ENCODE data around the gene SUPT20H. TPM values are rescaled to one million over a fixed set of nuclear protein-coding genes. Genes with fewer than 3 reads are reported as not detected.

The SUPT20H gene
- total RNA-seq, 5 donors from 2014 or later (not counting 1 experiment from before 2014, with no cell fraction given): 73.8 to 90.9 (median 87.3) TPM

GRCh38 chr13:37026771-37027170, 32.7 kb downstream of the SUPT20H start:
- Mint-ChIP-seq H3K27me3 (no peaks in the 10 kb centered on the region), H3K27ac (no peak overlapping the region), H3K4me1 (peaks cover 0 to 1% (median 0%) of the 10 kb centered on the region in 3 donors), H3K4me3 (no peak overlapping the region), H3K9me3 (no peaks in the 10 kb centered on the region), H3K36me3 (peaks cover 48% of the 10 kb centered on the region)
- ChIA-PET CTCF (interaction anchor here in 1 of 2 donors (0.7 kb wide), 1 partner anchor 31 kb away, joined by 3 read pairs; no protein-coding TSS in a partner anchor), POLR2A (no interaction called here)
- no CpG with 5 or more reads among the region's 1 CpG for WGBS (ENCODE audit: insufficient coverage)
- Histone ChIP-seq H3K36me3 (ENCODE audit: control insufficient read depth in 2 of 2, extremely low read depth in 1 of 2, insufficient read depth in 1 of 2, low read length in 1 of 2) (peaks cover 0 to 73% of the 10 kb centered on the region in 2 donors), H3K27me3 (replicated peaks in 1 of 2; ENCODE audit: control insufficient read depth in 2 of 2, extremely low read depth in 1 of 2, insufficient read depth in 2 of 2, low read length in 1 of 2) (no peaks in the 10 kb centered on the region), H3K27ac (ENCODE audit: low read length) (no peak overlapping the region), H3K4me3 (ENCODE audit: control insufficient read depth in 1 of 2, extremely low read depth in 1 of 2, low read length in 1 of 2) (no peak overlapping the region), H3K4me1 (ENCODE audit: control insufficient read depth in 1 of 2, extremely low read depth in 1 of 2, insufficient read depth in 2 of 2, low read length in 2 of 2) (no peaks in the 10 kb centered on the region), H3K9me3 (no peaks in the 10 kb centered on the region)
- ATAC-seq (replicated peaks in 1 of 4): no peak
- DNase-seq: no peak

- H3K27ac ChIP-seq (ENCODE audit: low read length): no peak overlapping the region
- POLR2A ChIA-PET: interaction anchor here (0.5 to 0.9 kb wide), 2 partner anchors 18 to 22 kb away, joined by 3 to 9 read pairs; no protein-coding TSS in a partner anchor
- H3K9me3 ChIP-seq: no peaks in the 10 kb centered on the region
- H3K4me3 ChIP-seq (ENCODE audit: control insufficient read depth in 1 of 2, extremely low read depth in 1 of 2, low read length in 1 of 2): no peak overlapping the region
- no CpG with 5 or more reads among the region's 1 CpG for WGBS (ENCODE audit: insufficient coverage)
- no peaks in the 10 kb centered on the region for H3K27me3 ChIP-seq (replicated peaks in 1 of 2; ENCODE audit: control insufficient read depth in 2 of 2, extremely low read depth in 1 of 2, insufficient read depth in 2 of 2, low read length in 1 of 2)
- Mint-ChIP-seq H3K9me3 (no peaks in the 10 kb centered on the region), H3K4me3 (no peak overlapping the region), H3K27me3 (no peaks in the 10 kb centered on the region), H3K4me1 (peaks cover 0 to 1% (median 0%) of the 10 kb centered on the region in 3 donors), H3K27ac (no peak overlapping the region), H3K36me3 (peaks cover 47% of the 10 kb centered on the region)
- ATAC-seq (replicated peaks in 1 of 4) (no peak), DNase-seq (no peak)
- H3K4me1 ChIP-seq (ENCODE audit: control insufficient read depth in 1 of 2, extremely low read depth in 1 of 2, insufficient read depth in 2 of 2, low read length in 2 of 2): no peaks in the 10 kb centered on the region
- CTCF ChIA-PET: no interaction called here
- H3K36me3 ChIP-seq (ENCODE audit: control insufficient read depth in 2 of 2, extremely low read depth in 1 of 2, insufficient read depth in 1 of 2, low read length in 1 of 2): peaks cover 0 to 75% of the 10 kb centered on the region in 2 donors
These were observed 35.6 kb downstream of the SUPT20H start for GRCh38 chr13:37023871-37024270.

- POLR2A ChIA-PET: no interaction called here
- Mint-ChIP-seq H3K9me3 (no peaks in the 10 kb centered on the region), H3K4me3 (no peak overlapping the region), H3K27me3 (no peaks in the 10 kb centered on the region), H3K4me1 (peaks cover 0 to 6% (median 5%) of the 10 kb centered on the region in 3 donors), H3K36me3 (peaks cover 64% of the 10 kb centered on the region), H3K27ac (peak overlapping the region; percentile 17 to 55)
- DNase-seq (no peak), ATAC-seq (replicated peaks in 1 of 4) (no peak)
- H3K27me3 ChIP-seq (replicated peaks in 1 of 2; ENCODE audit: control insufficient read depth in 2 of 2, extremely low read depth in 1 of 2, insufficient read depth in 2 of 2, low read length in 1 of 2): no peaks in the 10 kb centered on the region
- no peak overlapping the region for H3K4me3 ChIP-seq (ENCODE audit: control insufficient read depth in 1 of 2, extremely low read depth in 1 of 2, low read length in 1 of 2)
- H3K9me3 ChIP-seq: no peaks in the 10 kb centered on the region
- no peak overlapping the region for H3K27ac ChIP-seq (ENCODE audit: low read length)
- 100% methylated on average over 1 of the region's 1 CpG for WGBS (ENCODE audit: insufficient coverage)
- H3K4me1 ChIP-seq (ENCODE audit: control insufficient read depth in 1 of 2, extremely low read depth in 1 of 2, insufficient read depth in 2 of 2, low read length in 2 of 2): no peaks in the 10 kb centered on the region
- CTCF ChIA-PET: interaction anchor here in 1 of 2 donors (1.6 kb wide), 1 partner anchor 10 kb away, joined by 5 read pairs; no protein-coding TSS in a partner anchor
- peaks cover 0 to 70% of the 10 kb centered on the region in 2 donors for H3K36me3 ChIP-seq (ENCODE audit: control insufficient read depth in 2 of 2, extremely low read depth in 1 of 2, insufficient read depth in 1 of 2, low read length in 1 of 2)
These were observed 44.9 kb downstream of the SUPT20H start for GRCh38 chr13:37014609-37015008.

- peaks cover 64% of the 10 kb centered on the region for H3K36me3 Mint-ChIP-seq
- Histone ChIP-seq H3K36me3 (ENCODE audit: control insufficient read depth in 2 of 2, extremely low read depth in 1 of 2, insufficient read depth in 1 of 2, low read length in 1 of 2) (peaks cover 0 to 72% of the 10 kb centered on the region in 2 donors), H3K4me1 (ENCODE audit: control insufficient read depth in 1 of 2, extremely low read depth in 1 of 2, insufficient read depth in 2 of 2, low read length in 2 of 2) (no peaks in the 10 kb centered on the region), H3K27me3 (replicated peaks in 1 of 2; ENCODE audit: control insufficient read depth in 2 of 2, extremely low read depth in 1 of 2, insufficient read depth in 2 of 2, low read length in 1 of 2) (no peaks in the 10 kb centered on the region), H3K9me3 (no peaks in the 10 kb centered on the region), H3K27ac (ENCODE audit: low read length) (no peak overlapping the region), H3K4me3 (ENCODE audit: control insufficient read depth in 1 of 2, extremely low read depth in 1 of 2, low read length in 1 of 2) (no peak overlapping the region)
- no peak for ATAC-seq (replicated peaks in 1 of 4)
- no peaks in the 10 kb centered on the region for H3K9me3 Mint-ChIP-seq
- no peak overlapping the region for H3K4me3 Mint-ChIP-seq
- no peak for DNase-seq
- H3K4me1 Mint-ChIP-seq: peaks cover 0 to 7% (median 6%) of the 10 kb centered on the region in 3 donors
- CTCF ChIA-PET: interaction anchor here in 1 of 2 donors (1.2 kb wide), 1 partner anchor 11 kb away, joined by 3 read pairs; no protein-coding TSS in a partner anchor
- POLR2A ChIA-PET: interaction anchor here in 1 of 2 donors (0.6 to 0.8 kb wide), 2 partner anchors 9 to 41 kb away, joined by 3 to 9 read pairs; no protein-coding TSS in a partner anchor
- no CpG with 5 or more reads among the region's 2 CpGs for WGBS (ENCODE audit: insufficient coverage)
- H3K27me3 Mint-ChIP-seq: no peaks in the 10 kb centered on the region
- peak overlapping the region; percentile 5 to 46 for H3K27ac Mint-ChIP-seq
These were observed 47.7 kb downstream of the SUPT20H start for GRCh38 chr13:37011788-37012187.

GRCh38 chr13:37011002-37011401, 48.5 kb downstream of the SUPT20H start:
- no peak overlapping the region for H3K4me3 Mint-ChIP-seq
- Histone ChIP-seq H3K27me3 (replicated peaks in 1 of 2; ENCODE audit: control insufficient read depth in 2 of 2, extremely low read depth in 1 of 2, insufficient read depth in 2 of 2, low read length in 1 of 2) (no peaks in the 10 kb centered on the region), H3K27ac (ENCODE audit: low read length) (no peak overlapping the region), H3K4me1 (ENCODE audit: control insufficient read depth in 1 of 2, extremely low read depth in 1 of 2, insufficient read depth in 2 of 2, low read length in 2 of 2) (no peaks in the 10 kb centered on the region), H3K9me3 (no peaks in the 10 kb centered on the region), H3K36me3 (ENCODE audit: control insufficient read depth in 2 of 2, extremely low read depth in 1 of 2, insufficient read depth in 1 of 2, low read length in 1 of 2) (peaks cover 0 to 74% of the 10 kb centered on the region in 2 donors), H3K4me3 (ENCODE audit: control insufficient read depth in 1 of 2, extremely low read depth in 1 of 2, low read length in 1 of 2) (no peak overlapping the region)
- CTCF ChIA-PET: no interaction called here
- H3K4me1 Mint-ChIP-seq: peaks cover 0 to 7% (median 6%) of the 10 kb centered on the region in 3 donors
- no peak for DNase-seq
- ATAC-seq (replicated peaks in 1 of 4): no peak
- POLR2A ChIA-PET: interaction anchor here in 1 of 2 donors (0.8 kb wide), 1 partner anchor 8 kb away, joined by 3 read pairs; no protein-coding TSS in a partner anchor
- H3K27me3 Mint-ChIP-seq: no peaks in the 10 kb centered on the region
- peaks cover 61% of the 10 kb centered on the region for H3K36me3 Mint-ChIP-seq
- no peak overlapping the region for H3K27ac Mint-ChIP-seq
- no CpG with 5 or more reads among the region's 1 CpG for WGBS (ENCODE audit: insufficient coverage)
- no peaks in the 10 kb centered on the region for H3K9me3 Mint-ChIP-seq

GRCh38 chr13:37010424-37010823, 49.1 kb downstream of the SUPT20H start:
- ATAC-seq (replicated peaks in 1 of 4): no peak
- Mint-ChIP-seq H3K27ac (no peak overlapping the region), H3K4me1 (peaks cover 0 to 7% (median 6%) of the 10 kb centered on the region in 3 donors), H3K9me3 (no peaks in the 10 kb centered on the region), H3K4me3 (no peak overlapping the region), H3K36me3 (peaks cover 55% of the 10 kb centered on the region), H3K27me3 (no peaks in the 10 kb centered on the region)
- H3K4me1 ChIP-seq (ENCODE audit: control insufficient read depth in 1 of 2, extremely low read depth in 1 of 2, insufficient read depth in 2 of 2, low read length in 2 of 2): no peaks in the 10 kb centered on the region
- CTCF ChIA-PET: no interaction called here
- no peaks in the 10 kb centered on the region for H3K27me3 ChIP-seq (replicated peaks in 1 of 2; ENCODE audit: control insufficient read depth in 2 of 2, extremely low read depth in 1 of 2, insufficient read depth in 2 of 2, low read length in 1 of 2)
- H3K27ac ChIP-seq (ENCODE audit: low read length): no peak overlapping the region
- no peak overlapping the region for H3K4me3 ChIP-seq (ENCODE audit: control insufficient read depth in 1 of 2, extremely low read depth in 1 of 2, low read length in 1 of 2)
- 100% methylated on average over 1 of the region's 1 CpG for WGBS (ENCODE audit: insufficient coverage)
- peaks cover 0 to 76% of the 10 kb centered on the region in 2 donors for H3K36me3 ChIP-seq (ENCODE audit: control insufficient read depth in 2 of 2, extremely low read depth in 1 of 2, insufficient read depth in 1 of 2, low read length in 1 of 2)
- POLR2A ChIA-PET: no interaction called here
- H3K9me3 ChIP-seq: no peaks in the 10 kb centered on the region
- no peak for DNase-seq
